SK-N-SH (cell line): ENCODE data around the gene MANSC1. TPM values are rescaled to one million over a fixed set of nuclear protein-coding genes. Genes with fewer than 3 reads are reported as not detected.

Experiments used
- CTCF ChIA-PET: fragments of 300-600, 350-600 bp; formaldehyde crosslinking; extraction: SDS; loops from one replicate; lab custom pipeline; 2021; lab: Yijun Ruan, JAX
- POLR2A ChIA-PET: fragments of 350-600 bp; sonication (Branson Sonifier 250); formaldehyde crosslinking; extraction: SDS; loops from one replicate; lab custom pipeline; 2020; ENCODE audit warnings: antibody characterized with exemption, inconsistent platforms; lab: Yijun Ruan, JAX
- DNase-seq: peaks from one replicate; pipeline ENCODE4 v3.0.0; 2012
- H2AFZ ChIP-seq: fragments of 200-600 bp; sonication (generic); 2 replicates; pipeline ENCODE4 v1.8.1; 2016; ENCODE audit warnings: antibody characterized with exemption, mild to moderate bottlenecking, low read depth
- H3F3A ChIP-seq: fragments of 200-600 bp; sonication (generic); replicated peaks from 2 replicates; pipeline ENCODE3; 2016; ENCODE audit warnings: antibody characterized with exemption, mild to moderate bottlenecking; ENCODE audit not compliant: insufficient read depth
- H3K27ac ChIP-seq, 2 experiments: fragments of 200-500 bp in 1 of 2; fragments of 200-600 bp in 1 of 2; sonication (Bioruptor generic) in 1 of 2; sonication (generic), shearing (Covaris generic) in 1 of 2; 2 replicates each; pipeline versions ENCODE4 v1.5.1 to v1.6.1; 2014 to 2016; ENCODE audit warnings: low read depth in 2 of 2, inconsistent platforms in 1 of 2, low read length in 1 of 2, mild to moderate bottlenecking in 1 of 2, mixed read lengths in 1 of 2
- H3K27me3 ChIP-seq: fragments of 200-600 bp; sonication (generic), shearing (Covaris generic); 2 replicates; pipeline ENCODE4 v1.6.1; 2016; ENCODE audit warnings: mixed run types; ENCODE audit not compliant: insufficient read depth
- H3K36me3 ChIP-seq, 2 experiments: fragments of 200-500 bp in 1 of 2; fragments of 200-600 bp in 1 of 2; sonication (Bioruptor generic) in 1 of 2; sonication (generic) in 1 of 2; replicated peaks in 1 of 2; 2 replicates each; pipeline versions ENCODE3 to v1.5.1; 2014 to 2016; ENCODE audit warnings: low read length in 1 of 2, mild to moderate bottlenecking in 1 of 2; ENCODE audit not compliant: insufficient read depth in 2 of 2, control insufficient read depth in 1 of 2
- H3K4me1 ChIP-seq, 2 experiments: fragments of 200-500 bp in 1 of 2; fragments of 200-600 bp in 1 of 2; sonication (Bioruptor generic) in 1 of 2; sonication (generic), shearing (Covaris generic) in 1 of 2; 2 replicates each; pipeline versions ENCODE4 v1.5.1 to v1.6.1; 2014 to 2016; ENCODE audit warnings: low read depth in 1 of 2, low read length in 1 of 2, mixed run types in 1 of 2; ENCODE audit not compliant: insufficient read depth in 2 of 2, control insufficient read depth in 1 of 2
- H3K4me2 ChIP-seq: fragments of 200-600 bp; sonication (generic), shearing (Covaris generic); 2 replicates; pipeline ENCODE4 v1.6.1; 2017; ENCODE audit warnings: mixed run types
- H3K4me3 ChIP-seq, 2 experiments: fragments of 200-500 bp in 1 of 2; fragments of 200-600 bp in 1 of 2; sonication (Bioruptor generic) in 1 of 2; sonication (generic), shearing (Covaris generic) in 1 of 2; 2 replicates each; pipeline versions ENCODE4 v1.5.1 to v1.8.1; 2014 to 2016; ENCODE audit warnings: low read depth in 2 of 2, inconsistent platforms in 1 of 2, low read length in 1 of 2, mild to moderate bottlenecking in 1 of 2, mixed read lengths in 1 of 2, moderate library complexity in 1 of 2
- H3K79me2 ChIP-seq: fragments of 200-600 bp; sonication (generic); 2 replicates; pipeline ENCODE4 v1.8.1; 2017; ENCODE audit warnings: mild to moderate bottlenecking; ENCODE audit not compliant: insufficient read depth
- H3K9ac ChIP-seq: fragments of 200-600 bp; sonication (generic); 2 replicates; pipeline ENCODE4 v1.6.1; 2017; ENCODE audit warnings: mixed run types
- H3K9me2 ChIP-seq: fragments of 200-600 bp; sonication (generic); 2 replicates; pipeline ENCODE4 v1.6.1; 2017; ENCODE audit warnings: mixed run types
- H3K9me3 ChIP-seq: fragments of 200-600 bp; sonication (generic); 2 replicates; pipeline ENCODE4 v1.6.1; 2017; ENCODE audit warnings: mixed run types, mild to moderate bottlenecking, moderate library complexity
- H4K20me1 ChIP-seq: fragments of 200-600 bp; sonication (generic); 2 replicates; pipeline ENCODE4 v1.6.1; 2017; ENCODE audit warnings: mild to moderate bottlenecking, mixed run types; ENCODE audit not compliant: insufficient read depth
- EZH2phosphoT487 ChIP-seq: fragments of 200-600 bp; sonication (generic); IDR thresholded peaks from 2 replicates; pipeline ENCODE4 v1.6.1; 2017; ENCODE audit warnings: low read depth, mixed run types, mild to moderate bottlenecking, antibody characterized with exemption, moderate library complexity, borderline replicate concordance
- FOSL2 ChIP-seq: IDR thresholded peaks from 2 replicates; pipeline ENCODE4 v1.4.0; 2012; ENCODE audit warnings: low read depth, mild to moderate bottlenecking, moderate library complexity, borderline replicate concordance
- FOXJ3 ChIP-seq: sonication (generic); formaldehyde crosslinking; IDR thresholded peaks from 2 replicates; pipeline ENCODE4 v1.5.1; 2020; ENCODE audit warnings: mild to moderate bottlenecking, missing genetic modification reagents
- FOXM1 ChIP-seq: IDR thresholded peaks from 2 replicates; pipeline ENCODE4 v1.4.0; 2012; ENCODE audit warnings: low read depth, mild to moderate bottlenecking
- GABPA ChIP-seq: IDR thresholded peaks from 2 replicates; pipeline ENCODE4 v1.4.0; 2012; ENCODE audit warnings: low read depth, mild to moderate bottlenecking
- JUND ChIP-seq: IDR thresholded peaks from 2 replicates; pipeline ENCODE4 v1.4.0; 2012
- NFIC ChIP-seq: IDR thresholded peaks from 2 replicates; pipeline ENCODE4 v1.4.0; 2012; ENCODE audit warnings: borderline replicate concordance
- SIN3A ChIP-seq: IDR thresholded peaks from 2 replicates; pipeline ENCODE4 v1.6.1; 2012; ENCODE audit warnings: low read depth, mild to moderate bottlenecking, low read length, moderate library complexity, borderline replicate concordance
- SMC3 ChIP-seq: IDR thresholded peaks from 2 replicates; pipeline ENCODE4 v1.6.1; 2012; ENCODE audit warnings: low read depth, low read length, improper control_type of control experiment
- TCF12 ChIP-seq: IDR thresholded peaks from 2 replicates; pipeline ENCODE4 v1.4.0; 2012
- TEAD4 ChIP-seq: IDR thresholded peaks from 2 replicates; pipeline ENCODE4 v1.4.0; 2012; ENCODE audit warnings: mild to moderate bottlenecking, borderline replicate concordance; ENCODE audit not compliant: insufficient read depth
- YY1 ChIP-seq: IDR thresholded peaks from 2 replicates; pipeline ENCODE4 v1.4.0; 2012; ENCODE audit warnings: low read depth, mild to moderate bottlenecking
- ZBTB33 ChIP-seq: IDR thresholded peaks from 2 replicates; pipeline ENCODE4 v1.4.0; 2012; ENCODE audit warnings: low read depth, borderline replicate concordance
- WGBS: methylation state at CpG from one replicate; pipeline ENCODE4 v1.1.6; 2017; ENCODE audit warnings: low lambda C conversion rate; 5-methylcytosine and 5-hydroxymethylcytosine counted together
- polyA plus RNA-seq, 3 experiments: library from polyadenylated mRNA; depleted of rRNA; stranded (reverse); fragments of >200 nt; gene quantifications; 2 replicates each; pipeline ENCODE4 v1.2.3, GENCODE V29; 2012
- TF ChIP-seq, protein P1 (sequence below): IDR thresholded peaks from 2 replicates; pipeline ENCODE4; 2012
- TF ChIP-seq, protein P2 (sequence below): fragments of 200-600 bp; sonication (generic); IDR thresholded peaks from 2 replicates; pipeline ENCODE4 v1.6.1; 2017; ENCODE audit warnings: antibody characterized with exemption, mild to moderate bottlenecking, moderate library complexity
- TF ChIP-seq, protein P3 (sequence below): fragments of 150-350 bp; IDR thresholded peaks from 2 replicates; pipeline ENCODE4 v1.6.1; 2016; ENCODE audit warnings: mild to moderate bottlenecking, low read depth, low read length
- TF ChIP-seq, protein P4 (sequence below): IDR thresholded peaks from 2 replicates; pipeline ENCODE4 v1.4.0; 2012; ENCODE audit warnings: low read depth

MANSC1 gene
- polyA plus RNA-seq, 1 of the 3 experiments (the other 2 are of a cell fraction), result 2.9 TPM

GRCh38 chr12:12336511-12336910 is 13.5 kb downstream of the MANSC1 start:
- no peak for DNase-seq
- WGBS, result 100% methylated on average over 1 of the region's 1 CpG
- ChIA-PET CTCF (interaction anchor here (0.8 to 3.2 kb wide), 6 partner anchors 9 to 254 kb away, joined by 3 to 18 read pairs (median 7); partner anchors contain the start of genes BORCS5 and MANSC1), POLR2A (no interaction called here)
- no peak overlapping the region for H2AFZ ChIP-seq
- H3K27ac ChIP-seq, result no peak overlapping the region
- no peak overlapping the region for H3K9ac ChIP-seq
- H3K36me3 ChIP-seq, result no peaks in the 10 kb centered on the region
- H3K4me3 ChIP-seq, result no peak overlapping the region
- no peaks in the 10 kb centered on the region for H3K9me2 ChIP-seq
- no peaks in the 10 kb centered on the region for H3K9me3 ChIP-seq
- no peaks in the 10 kb centered on the region for H3K79me2 ChIP-seq
- no peak overlapping the region for H3K4me2 ChIP-seq
- TF ChIP-seq TEAD4 (no peak), JUND (no peak), SMC3 (no peak), TCF12 (no peak), NFIC (no peak), SIN3A (no peak), FOXM1 (no peak), ZBTB33 (no peak), FOXJ3 (CRISPR knock-in tag) (no peak), YY1 (no peak), EZH2phosphoT487 (no peak), FOSL2 (no peak), GABPA (no peak)
- TF ChIP-seq, protein P1, sequence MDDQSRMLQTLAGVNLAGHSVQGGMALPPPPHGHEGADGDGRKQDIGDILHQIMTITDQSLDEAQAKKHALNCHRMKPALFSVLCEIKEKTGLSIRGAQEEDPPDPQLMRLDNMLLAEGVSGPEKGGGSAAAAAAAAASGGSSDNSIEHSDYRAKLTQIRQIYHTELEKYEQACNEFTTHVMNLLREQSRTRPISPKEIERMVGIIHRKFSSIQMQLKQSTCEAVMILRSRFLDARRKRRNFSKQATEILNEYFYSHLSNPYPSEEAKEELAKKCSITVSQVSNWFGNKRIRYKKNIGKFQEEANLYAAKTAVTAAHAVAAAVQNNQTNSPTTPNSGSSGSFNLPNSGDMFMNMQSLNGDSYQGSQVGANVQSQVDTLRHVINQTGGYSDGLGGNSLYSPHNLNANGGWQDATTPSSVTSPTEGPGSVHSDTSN, result no peak
- TF ChIP-seq, protein P2, sequence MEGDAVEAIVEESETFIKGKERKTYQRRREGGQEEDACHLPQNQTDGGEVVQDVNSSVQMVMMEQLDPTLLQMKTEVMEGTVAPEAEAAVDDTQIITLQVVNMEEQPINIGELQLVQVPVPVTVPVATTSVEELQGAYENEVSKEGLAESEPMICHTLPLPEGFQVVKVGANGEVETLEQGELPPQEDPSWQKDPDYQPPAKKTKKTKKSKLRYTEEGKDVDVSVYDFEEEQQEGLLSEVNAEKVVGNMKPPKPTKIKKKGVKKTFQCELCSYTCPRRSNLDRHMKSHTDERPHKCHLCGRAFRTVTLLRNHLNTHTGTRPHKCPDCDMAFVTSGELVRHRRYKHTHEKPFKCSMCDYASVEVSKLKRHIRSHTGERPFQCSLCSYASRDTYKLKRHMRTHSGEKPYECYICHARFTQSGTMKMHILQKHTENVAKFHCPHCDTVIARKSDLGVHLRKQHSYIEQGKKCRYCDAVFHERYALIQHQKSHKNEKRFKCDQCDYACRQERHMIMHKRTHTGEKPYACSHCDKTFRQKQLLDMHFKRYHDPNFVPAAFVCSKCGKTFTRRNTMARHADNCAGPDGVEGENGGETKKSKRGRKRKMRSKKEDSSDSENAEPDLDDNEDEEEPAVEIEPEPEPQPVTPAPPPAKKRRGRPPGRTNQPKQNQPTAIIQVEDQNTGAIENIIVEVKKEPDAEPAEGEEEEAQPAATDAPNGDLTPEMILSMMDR, result no peak
- TF ChIP-seq, protein P3, sequence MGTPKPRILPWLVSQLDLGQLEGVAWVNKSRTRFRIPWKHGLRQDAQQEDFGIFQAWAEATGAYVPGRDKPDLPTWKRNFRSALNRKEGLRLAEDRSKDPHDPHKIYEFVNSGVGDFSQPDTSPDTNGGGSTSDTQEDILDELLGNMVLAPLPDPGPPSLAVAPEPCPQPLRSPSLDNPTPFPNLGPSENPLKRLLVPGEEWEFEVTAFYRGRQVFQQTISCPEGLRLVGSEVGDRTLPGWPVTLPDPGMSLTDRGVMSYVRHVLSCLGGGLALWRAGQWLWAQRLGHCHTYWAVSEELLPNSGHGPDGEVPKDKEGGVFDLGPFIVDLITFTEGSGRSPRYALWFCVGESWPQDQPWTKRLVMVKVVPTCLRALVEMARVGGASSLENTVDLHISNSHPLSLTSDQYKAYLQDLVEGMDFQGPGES, result no peak
- TF ChIP-seq, protein P4, sequence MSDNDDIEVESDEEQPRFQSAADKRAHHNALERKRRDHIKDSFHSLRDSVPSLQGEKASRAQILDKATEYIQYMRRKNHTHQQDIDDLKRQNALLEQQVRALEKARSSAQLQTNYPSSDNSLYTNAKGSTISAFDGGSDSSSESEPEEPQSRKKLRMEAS, result no peak
- H4K20me1 ChIP-seq, result no peaks in the 10 kb centered on the region
- peaks cover 11 to 15% of the 10 kb centered on the region in 2 experiments; a peak in 2 of 4 replicates for H3K4me1 ChIP-seq
- no peaks in the 10 kb centered on the region for H3K27me3 ChIP-seq
- peaks cover 13% of the 10 kb centered on the region for H3F3A ChIP-seq
